Thyroid gland (tissue), 4 donors: Measurements from ENCODE around the gene RIPOR2.

ENCODE experiments used
- CTCF ChIP-seq, 6 experiments: fragments of 200-600 bp in 3 of 6; fragments of 450-650 bp in 3 of 6; sonication (generic) in 3 of 6; IDR thresholded peaks; one replicate each; pipeline ENCODE4 v1.5.1; 2016 to 2019; ENCODE audit warnings: antibody characterized with exemption in 6 of 6, mild to moderate bottlenecking in 2 of 6, inconsistent platforms in 1 of 6, moderate library complexity in 1 of 6
- POLR2A ChIP-seq, 2 donors: fragments of 450-650 bp; IDR thresholded peaks; one replicate each; pipeline ENCODE4 v1.6.1; 2017; ENCODE audit warnings: antibody characterized with exemption in 2 of 2, mild to moderate bottlenecking in 2 of 2, moderate library complexity in 1 of 2

- TF ChIP-seq CTCF (IDR thresholded peaks at IDR 0.05) = no peak
- TF ChIP-seq POLR2A (IDR thresholded peaks at IDR 0.05) = no peak
Observed at GRCh38 chr6:24933266-24933665, 2.5 kb downstream of the RIPOR2 start.
